CD4-positive, alpha-beta T cell (primary cell): ENCODE data around the gene NPY2R. TPM values are rescaled to one million over a fixed set of nuclear protein-coding genes. Genes with fewer than 3 reads are reported as not detected.

Experiments
- ATAC-seq: fragments of 200-7000 bp; cut with Tn5 transposase; one replicate; pipeline ENCODE4 v1.10.0; 2022; ENCODE audit warnings: mild to moderate bottlenecking; ENCODE audit not compliant: poor library complexity
- CTCF ChIA-PET: fragments of 350-600 bp; sonication (Branson Sonifier 250); formaldehyde crosslinking; loops from one replicate; lab custom pipeline; 2021; ENCODE audit warnings: antibody characterized with exemption, inconsistent platforms; lab: Charles Lee
- POLR2A ChIA-PET: fragments of 350-600 bp; sonication (Branson Sonifier 250); formaldehyde crosslinking; loops from one replicate; lab custom pipeline; 2021; ENCODE audit warnings: antibody characterized with exemption, inconsistent platforms; lab: Charles Lee
- DNase-seq, 14 experiments: peaks; one replicate each; pipeline ENCODE4 v3.0.0-alpha.2; 2013 to 2020; ENCODE audit warnings: mixed read lengths in 2 of 14
- H3K27ac ChIP-seq, 2 donors: one replicate each; pipeline versions ENCODE4 v1.5.1 to v1.7.0; 2013; ENCODE audit warnings: low read length in 2 of 2, low read depth in 1 of 2, mild to moderate bottlenecking in 1 of 2
- H3K27me3 ChIP-seq, 2 experiments: 1 replicate in 1 of 2; 2 replicates in 1 of 2; pipeline versions ENCODE4 v1.6.1 to v1.7.0; 2013; ENCODE audit warnings: low read length in 2 of 2, control low read depth in 1 of 2, mild to moderate bottlenecking in 1 of 2, moderate library complexity in 1 of 2; ENCODE audit not compliant: insufficient read depth in 2 of 2, control insufficient read depth in 1 of 2
- H3K36me3 ChIP-seq: one replicate; pipeline ENCODE4 v1.6.1; 2013; ENCODE audit warnings: low read length, control low read depth; ENCODE audit not compliant: insufficient read depth
- H3K4me1 ChIP-seq: one replicate; pipeline ENCODE4 v1.6.1; 2013; ENCODE audit warnings: low read length, control low read depth; ENCODE audit not compliant: insufficient read depth
- H3K4me3 ChIP-seq: one replicate; pipeline ENCODE4 v1.5.1; 2013; ENCODE audit warnings: mild to moderate bottlenecking, low read length, moderate library complexity
- H3K9me3 ChIP-seq, 2 experiments: 1 replicate in 1 of 2; 2 replicates in 1 of 2; pipeline versions ENCODE4 v1.6.1 to v1.7.0; 2013; ENCODE audit warnings: low read length in 2 of 2, mild to moderate bottlenecking in 2 of 2, control low read depth in 1 of 2, moderate library complexity in 1 of 2; ENCODE audit not compliant: control insufficient read depth in 1 of 2, insufficient read depth in 1 of 2
- H3K27ac Mint-ChIP-seq: one replicate; pipeline ENCODE4 v1.8.0; 2020; ENCODE audit warnings: mixed read lengths
- H3K27me3 Mint-ChIP-seq: one replicate; pipeline ENCODE4 v1.8.0; 2021; ENCODE audit warnings: mixed read lengths
- H3K36me3 Mint-ChIP-seq: one replicate; pipeline ENCODE4 v1.8.0; 2021; ENCODE audit warnings: low read depth, mixed read lengths
- H3K4me1 Mint-ChIP-seq: one replicate; pipeline ENCODE4 v1.8.0; 2021; ENCODE audit warnings: low read depth, mixed read lengths
- H3K4me3 Mint-ChIP-seq: one replicate; pipeline ENCODE4 v1.8.0; 2020; ENCODE audit warnings: mild to moderate bottlenecking, mixed read lengths
- H3K9me3 Mint-ChIP-seq: one replicate; pipeline ENCODE4 v1.8.0; 2020; ENCODE audit warnings: mixed read lengths
- CTCF ChIP-seq: fragments of 200-600 bp; IDR thresholded peaks from one replicate; pipeline ENCODE4 v1.8.0; 2022; ENCODE audit warnings: antibody characterized with exemption, mild to moderate bottlenecking
- intact Hi-C, 2 experiments: fragments of 100-400 bp; cut with DNase I in 1 of 2; cut with micrococcal nuclease in 1 of 2; formaldehyde crosslinking; loops; one replicate each; pipeline versions ENCODE4 v1.15.1 to v1.9.0; 2023 to 2025; cut with DNase I, micrococcal nuclease
- total RNA-seq, 174 experiments: library from RNA in 2 of 174; stranded (reverse) in 2 of 174; gene quantifications; one replicate each; pipeline ENCODE4 v1.2.3 and lab custom pipeline; 2021 to 2026

NPY2R gene
- total RNA-seq, 2 experiments from 2014 or later = not detected

- ATAC-seq (no peak), DNase-seq (no peak)
- CTCF ChIA-PET = no interaction called here
- intact Hi-C loops = no loop called here
- Mint-ChIP-seq H3K9me3 (peaks cover 2% of the 10 kb centered on the region), H3K36me3 (no peaks in the 10 kb centered on the region), H3K27ac (no peak overlapping the region), H3K4me1 (no peaks in the 10 kb centered on the region), H3K4me3 (no peak overlapping the region), H3K27me3 (no peaks in the 10 kb centered on the region)
- no peaks in the 10 kb centered on the region for H3K36me3 ChIP-seq
- H3K27me3 ChIP-seq = no peaks in the 10 kb centered on the region
- no peak overlapping the region for H3K4me3 ChIP-seq
- TF ChIP-seq CTCF = no peak
- no peak overlapping the region for H3K27ac ChIP-seq
- no peaks in the 10 kb centered on the region for H3K9me3 ChIP-seq
- POLR2A ChIA-PET = no interaction called here
- no peaks in the 10 kb centered on the region for H3K4me1 ChIP-seq
Observed at GRCh38 chr4:155170569-155170968, 37.9 kb upstream of the NPY2R start.

- H3K36me3 Mint-ChIP-seq = no peaks in the 10 kb centered on the region
- H3K27me3 ChIP-seq = no peaks in the 10 kb centered on the region
- DNase-seq (no peak), ATAC-seq (no peak)
- H3K9me3 Mint-ChIP-seq = peaks cover 2% of the 10 kb centered on the region
- no peak overlapping the region for H3K27ac ChIP-seq
- ChIA-PET CTCF (no interaction called here), POLR2A (no interaction called here)
- H3K4me1 Mint-ChIP-seq = no peaks in the 10 kb centered on the region
- H3K9me3 ChIP-seq = no peaks in the 10 kb centered on the region
- H3K4me3 Mint-ChIP-seq = no peak overlapping the region
- H3K27ac Mint-ChIP-seq = no peak overlapping the region
- no peaks in the 10 kb centered on the region for H3K4me1 ChIP-seq
- intact Hi-C loops = no loop called here
- TF ChIP-seq CTCF = no peak
- H3K36me3 ChIP-seq = no peaks in the 10 kb centered on the region
- H3K4me3 ChIP-seq = no peak overlapping the region
- no peaks in the 10 kb centered on the region for H3K27me3 Mint-ChIP-seq
Observed at GRCh38 chr4:155173371-155173770, 35.1 kb upstream of the NPY2R start.

GRCh38 chr4:155174668-155175067 lies 33.8 kb upstream of the NPY2R start:
- intact Hi-C loops = no loop called here
- Histone ChIP-seq H3K4me1 (no peaks in the 10 kb centered on the region), H3K27me3 (no peaks in the 10 kb centered on the region), H3K36me3 (no peaks in the 10 kb centered on the region), H3K9me3 (no peaks in the 10 kb centered on the region), H3K4me3 (no peak overlapping the region), H3K27ac (no peak overlapping the region)
- Mint-ChIP-seq H3K36me3 (no peaks in the 10 kb centered on the region), H3K27ac (no peak overlapping the region), H3K9me3 (no peaks in the 10 kb centered on the region), H3K27me3 (no peaks in the 10 kb centered on the region), H3K4me1 (no peaks in the 10 kb centered on the region), H3K4me3 (no peak overlapping the region)
- TF ChIP-seq CTCF = no peak
- ChIA-PET POLR2A (no interaction called here), CTCF (no interaction called here)
- DNase-seq = no peak
- no peak for ATAC-seq
